Esophagus mucosa (tissue), 1 donor: ENCODE results near the gene NLRC3. TPM values are rescaled to one million over a fixed set of nuclear protein-coding genes. Genes with fewer than 3 reads are reported as not detected.
"Not testable (repeated sequence)": the region's sequence is repeated elsewhere in the genome, so short reads cannot be mapped to it uniquely, and the experiment has no call there.

Source experiments
- ATAC-seq: fragments of 200-7000 bp; cut with Tn5 transposase; one replicate; pipeline ENCODE4 v1.9.1; 2020
- total RNA-seq: library from RNA; stranded (reverse); gene quantifications from one replicate; pipeline ENCODE4 v1.2.4, GENCODE V29; 2023
- donor health status: DM: yes; HTN: yes; CAD: no.

The NLRC3 gene
- total RNA-seq: 0.48 TPM

DNA sequence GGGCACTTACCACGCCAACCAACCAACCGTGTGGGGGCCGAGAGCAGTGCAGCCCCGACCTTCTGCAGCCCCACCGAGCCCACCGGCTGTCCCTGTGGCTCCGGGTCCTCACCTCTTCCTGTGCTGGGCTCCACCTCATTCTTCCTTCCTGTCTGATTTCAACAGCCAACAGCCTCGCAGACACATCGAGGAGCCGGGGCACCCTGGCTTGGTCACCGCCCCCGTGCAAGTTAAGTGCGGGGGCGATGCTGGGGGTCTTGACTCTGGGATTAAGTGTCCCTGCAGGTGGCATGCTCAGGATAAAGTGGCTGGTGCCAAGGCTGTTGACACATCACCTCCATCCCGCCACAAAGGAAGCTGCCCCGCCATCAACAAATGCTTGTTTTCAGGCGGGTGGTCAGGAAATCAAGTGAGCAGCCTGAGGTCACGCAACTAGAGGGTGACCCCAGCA, at the start of gene NLRC3:
Gene NLRC3, minus strand, starts transcription at position 102 of the 451 bp plus-strand sequence. CDS start 12,367 bp downstream, outside the sequence.
- ATAC-seq: peak; percentile 12

- ATAC-seq: no peak
Observed at GRCh38 chr16:3625911-3626732, 48.9 kb upstream of the NLRC3 start.

GRCh38 chr16:3625331-3625730, 48.1 kb upstream of the NLRC3 start:
- no peak for ATAC-seq

- no peak for ATAC-seq
Observed at GRCh38 chr16:3623642-3624041, 46.4 kb upstream of the NLRC3 start.

GRCh38 chr16:3618769-3619141, 41.6 kb upstream of the NLRC3 start:
- ATAC-seq: peak; percentile 76

GRCh38 chr16:3612510-3613466, 35.6 kb upstream of the NLRC3 start:
- ATAC-seq: no peak

GRCh38 chr16:3611146-3611975, 34.2 kb upstream of the NLRC3 start, which contains the start of gene SLX4:
Gene SLX4, minus strand, starts transcription at chr16:3611606. Its CDS starts 2,642 bp downstream, at chr16:3608964.
- ATAC-seq: peak; percentile 96

GRCh38 chr16:3610698-3611145, 33.5 kb upstream of the NLRC3 start:
- ATAC-seq: peak; percentile 10

DNA sequence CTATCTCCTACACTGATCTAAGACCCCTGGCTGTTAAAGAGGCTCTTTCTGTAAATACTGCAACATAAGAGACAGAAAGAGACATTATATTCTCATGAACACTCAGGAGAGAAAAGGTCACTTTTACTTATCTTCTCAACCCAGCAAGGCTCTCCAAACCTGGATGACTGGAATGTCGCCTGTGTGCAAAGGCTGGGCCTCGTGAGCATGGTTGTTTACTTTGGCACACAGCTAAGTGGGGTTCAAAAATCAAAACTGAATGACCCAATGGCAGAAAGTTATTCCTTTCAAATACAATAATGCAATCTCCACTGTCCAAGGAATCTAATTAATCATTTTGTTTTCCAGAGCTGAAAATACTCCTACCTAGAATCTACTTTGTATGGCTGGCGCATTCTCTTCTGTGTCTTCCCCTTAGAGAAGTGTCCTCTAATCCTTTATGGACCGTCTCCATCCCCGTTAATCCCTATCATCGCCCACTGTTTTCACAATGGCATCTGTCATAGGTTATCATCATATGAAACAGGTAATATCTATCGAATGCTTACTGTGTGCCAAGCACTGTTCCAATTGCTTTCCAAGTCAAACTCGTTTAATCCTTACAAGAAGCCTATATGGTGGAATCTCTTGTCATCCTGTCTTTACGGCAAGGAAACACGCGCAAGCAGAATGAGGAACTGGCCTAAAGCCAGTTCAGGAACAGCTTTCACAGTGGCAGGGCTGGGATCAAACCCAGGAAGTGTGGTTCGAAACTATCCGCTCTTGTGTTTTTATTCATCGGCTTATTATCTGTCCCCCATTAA, 32.9 kb upstream of the NLRC3 start:
- no peak for ATAC-seq

DNA sequence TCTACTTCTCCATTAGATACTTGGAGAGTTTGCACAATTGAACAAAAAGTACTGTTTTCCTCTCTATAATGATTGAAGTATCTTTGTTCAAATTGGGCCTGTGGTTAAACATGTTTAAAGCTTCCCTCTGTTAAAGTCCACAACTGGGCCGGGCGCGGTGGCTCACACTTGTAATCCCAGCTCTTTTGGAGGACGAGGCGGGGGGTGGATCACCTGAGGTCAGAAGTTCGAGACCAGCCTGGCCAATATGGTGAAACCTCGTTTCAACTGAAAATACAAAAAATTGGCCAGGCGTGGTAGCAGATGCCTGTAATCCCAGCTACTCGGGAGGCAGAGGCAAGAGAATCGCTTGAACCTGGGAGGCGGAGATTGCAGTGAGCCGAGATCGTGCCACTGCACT, 31.8 kb upstream of the NLRC3 start:
- ATAC-seq: not testable (repeated sequence)

GRCh38 chr16:3608069-3608468, 30.9 kb upstream of the NLRC3 start:
- ATAC-seq: no peak

GRCh38 chr16:3607634-3608033, 30.4 kb upstream of the NLRC3 start:
- ATAC-seq: no peak

DNA sequence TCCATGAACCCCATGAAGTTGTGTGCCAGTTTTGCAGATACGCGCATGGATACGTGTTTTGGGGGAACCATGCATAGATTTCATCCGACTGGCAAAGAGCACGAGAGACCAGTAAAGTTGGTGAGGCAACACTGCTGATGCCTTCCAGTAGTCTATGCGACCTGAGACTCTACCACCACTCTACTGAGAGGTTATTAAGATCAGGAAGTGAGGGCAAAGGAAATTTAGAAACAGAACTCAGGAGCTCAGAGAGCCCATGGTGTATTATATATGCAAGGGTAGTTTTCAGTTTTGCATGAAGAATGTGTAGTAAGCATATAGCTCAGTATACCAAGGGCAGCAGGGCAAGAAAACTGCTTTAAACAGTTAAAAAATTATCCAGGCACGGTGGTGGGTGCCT, 30.0 kb upstream of the NLRC3 start:
- ATAC-seq: no peak

- ATAC-seq: no peak
Observed at GRCh38 chr16:3606441-3606840, 29.2 kb upstream of the NLRC3 start.

DNA sequence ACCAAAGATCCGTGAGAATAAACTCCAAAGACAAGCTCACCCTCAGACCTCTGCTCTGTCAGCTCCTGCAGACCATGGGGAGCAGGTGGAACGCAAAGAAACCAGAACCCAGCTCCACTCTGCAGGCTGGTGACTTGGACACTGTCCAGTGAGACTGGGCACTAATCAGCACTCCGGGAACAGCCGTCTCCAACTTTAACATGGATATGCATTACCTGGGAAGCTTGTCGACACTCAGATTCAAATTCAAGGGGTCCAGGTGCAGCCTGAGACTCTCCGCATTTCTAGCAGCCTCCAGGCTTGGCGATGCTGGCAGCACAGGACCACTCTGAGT, 25.1 kb upstream of the NLRC3 start:
- ATAC-seq: no peak

GRCh38 chr16:3601614-3602319, 24.6 kb upstream of the NLRC3 start:
- no peak for ATAC-seq

GRCh38 chr16:3599922-3600321, 22.7 kb upstream of the NLRC3 start:
- no peak for ATAC-seq

- no peak for ATAC-seq
Observed at GRCh38 chr16:3599121-3599520, 21.9 kb upstream of the NLRC3 start.

DNA sequence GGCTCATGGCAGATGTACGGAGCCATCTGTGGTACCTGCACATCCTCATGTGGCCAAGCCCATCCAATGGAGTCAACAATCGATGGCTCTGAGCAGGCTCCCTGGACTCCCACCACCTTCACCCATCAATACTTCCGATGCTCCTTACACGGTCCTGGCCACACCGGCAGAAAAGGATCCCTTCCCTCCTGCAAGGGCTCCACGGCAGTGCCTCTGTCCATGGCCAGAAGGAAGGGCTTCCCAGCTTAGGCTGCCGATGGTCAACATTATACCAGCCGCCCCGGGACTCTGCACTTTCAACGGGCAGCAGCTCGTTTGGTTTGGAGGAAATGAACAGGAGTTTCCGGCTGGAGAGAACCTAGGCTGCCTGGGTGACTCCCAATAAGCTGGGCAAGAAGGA, 21.0 kb upstream of the NLRC3 start:
- no peak for ATAC-seq

DNA sequence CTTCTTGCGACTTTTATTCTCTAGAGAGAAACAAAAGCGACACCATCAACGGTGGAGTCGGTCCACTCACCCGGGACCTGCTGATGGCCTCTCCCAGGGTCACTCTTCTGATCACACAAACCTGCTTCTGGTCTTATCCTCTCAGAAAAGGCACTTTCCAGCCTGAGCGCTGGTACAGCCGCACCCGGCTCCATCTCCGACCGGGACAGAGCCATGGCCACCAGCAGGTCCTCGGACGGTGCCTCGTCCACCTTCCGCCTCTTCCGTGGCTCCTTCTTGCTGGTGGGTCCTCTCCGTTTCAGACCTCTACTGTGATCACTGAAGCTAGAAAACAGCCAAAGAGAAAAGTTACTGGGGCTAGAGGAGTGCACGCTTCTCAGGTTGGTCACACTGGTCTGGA, 20.5 kb upstream of the NLRC3 start:
- ATAC-seq: no peak

DNA sequence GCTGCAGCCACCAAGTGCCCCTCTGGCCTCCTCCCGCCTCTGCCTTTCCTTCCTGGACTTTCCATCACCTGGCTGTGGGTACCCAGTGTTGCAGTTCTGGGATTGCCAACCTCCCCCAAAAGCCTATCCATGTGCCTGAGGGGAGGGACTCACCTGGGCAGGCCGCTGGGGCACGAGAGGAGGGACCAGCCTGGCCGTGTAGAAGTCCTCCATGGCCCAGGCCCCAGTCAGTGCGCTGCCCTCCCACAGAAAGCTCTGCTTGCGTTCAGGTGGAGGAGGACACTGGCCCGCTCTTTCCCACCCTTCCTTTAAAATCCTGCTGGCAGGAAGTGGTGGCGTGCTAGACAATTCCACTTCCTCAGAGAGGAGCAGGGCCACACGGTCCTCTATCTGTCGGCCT, 20.0 kb upstream of the NLRC3 start:
- ATAC-seq: no peak
